Endothelial cell of umbilical vein (primary cell): ENCODE measurements around the gene SLIRP. TPM values are rescaled to one million over a fixed set of nuclear protein-coding genes. Genes with fewer than 3 reads are reported as not detected.

ENCODE experiments used
- BruUV-seq: library from RNA; stranded (reverse); fragments of 400-500 nt; replicated peaks from 2 replicates; lab custom pipeline; 2021; lab: Mats Ljungman, UMichigan
- CTCF ChIA-PET: fragments of 300-600, 350-600 bp; sonication (Branson Sonifier 250); formaldehyde crosslinking; loops from one replicate; lab custom pipeline; 2021; ENCODE audit warnings: antibody characterized with exemption, inconsistent platforms; lab: Charles Lee
- POLR2A ChIA-PET: fragments of 300-600, 350-600 bp; sonication (Branson Sonifier 250); formaldehyde crosslinking; loops from one replicate; lab custom pipeline; 2021; ENCODE audit warnings: antibody characterized with exemption, inconsistent platforms; lab: Charles Lee
- DNase-seq: peaks from one replicate; pipeline ENCODE4 v3.0.0-alpha.2; 2011; ENCODE audit warnings: low read depth, low spot score
- FAIRE-seq: peaks from 2 replicates; lab custom pipeline; 2011; peaks lifted over from hg19 to GRCh38; lab: Jason Lieb, UNC
- H2AFZ ChIP-seq: 2 replicates; pipeline ENCODE4 v1.6.0; 2012; ENCODE audit warnings: low read depth, low read length, control low read depth, inconsistent platforms
- H3K27ac ChIP-seq: 2 replicates; pipeline ENCODE4 v1.5.1; 2011; ENCODE audit warnings: low read depth, mild to moderate bottlenecking, control low read depth, low read length, moderate library complexity; ENCODE audit not compliant: insufficient read depth
- H3K27me3 ChIP-seq, 2 experiments: 2 replicates each; pipeline versions ENCODE4 v1.6.0 to v1.6.1; 2011; ENCODE audit warnings: low read length in 2 of 2, mixed read lengths in 1 of 2; ENCODE audit not compliant: control insufficient read depth in 2 of 2, insufficient read depth in 2 of 2
- H3K36me3 ChIP-seq, 2 experiments: 2 replicates in 1 of 2; 3 replicates in 1 of 2; pipeline ENCODE4 v1.5.1; 2011; ENCODE audit warnings: low read length in 2 of 2, mild to moderate bottlenecking in 1 of 2, moderate library complexity in 1 of 2; ENCODE audit not compliant: control insufficient read depth in 2 of 2, insufficient read depth in 2 of 2; ENCODE audit errors: extremely low read depth in 1 of 2
- H3K4me1 ChIP-seq: 3 replicates; pipeline ENCODE4 v1.5.1; 2011; ENCODE audit warnings: mild to moderate bottlenecking, low read length; ENCODE audit not compliant: control insufficient read depth, insufficient read depth; ENCODE audit errors: extremely low read depth
- H3K4me2 ChIP-seq: 2 replicates; pipeline ENCODE4 v1.6.1; 2011; ENCODE audit warnings: low read length, control low read depth, mixed read lengths; ENCODE audit not compliant: insufficient read depth
- H3K4me3 ChIP-seq, 3 experiments: fragments of 200-600 bp in 1 of 3; sonication (generic), shearing (Covaris generic) in 1 of 3; replicated peaks in 1 of 3; 2 replicates each; pipeline ENCODE4 v1.5.1; 2011 to 2016; ENCODE audit warnings: control low read depth in 3 of 3, low read length in 3 of 3, mild to moderate bottlenecking in 2 of 3, inconsistent platforms in 1 of 3, low read depth in 1 of 3, moderate library complexity in 1 of 3; ENCODE audit not compliant: insufficient read depth in 1 of 3
- H3K79me2 ChIP-seq: 2 replicates; pipeline ENCODE4 v1.6.0; 2012; ENCODE audit warnings: low read length, inconsistent platforms; ENCODE audit not compliant: control insufficient read depth, insufficient read depth
- H3K9ac ChIP-seq: replicated peaks from 2 replicates; pipeline ENCODE3; 2011; ENCODE audit warnings: low read length, control low read depth; ENCODE audit not compliant: insufficient read depth; ENCODE audit errors: extremely low read depth
- H3K9me1 ChIP-seq: replicated peaks from 3 replicates; pipeline ENCODE4 v1.6.0; 2011; ENCODE audit warnings: mild to moderate bottlenecking, low read length; ENCODE audit not compliant: control insufficient read depth, insufficient read depth; ENCODE audit errors: extremely low read depth
- H3K9me3 ChIP-seq: replicated peaks from 2 replicates; pipeline ENCODE4 v1.5.1; 2012; ENCODE audit warnings: low read length, inconsistent platforms; ENCODE audit not compliant: control insufficient read depth, insufficient read depth
- H4K20me1 ChIP-seq: replicated peaks from 2 replicates; pipeline ENCODE3; 2011; ENCODE audit warnings: mild to moderate bottlenecking, low read length; ENCODE audit not compliant: control insufficient read depth, insufficient read depth; ENCODE audit errors: extremely low read depth
- EZH2 ChIP-seq: IDR thresholded peaks from 2 replicates; pipeline ENCODE4 v1.6.1; 2012; ENCODE audit warnings: borderline replicate concordance, low read depth, mild to moderate bottlenecking, moderate library complexity, low read length, inconsistent platforms; ENCODE audit not compliant: severe bottlenecking
- FOS ChIP-seq: IDR thresholded peaks from 2 replicates; pipeline ENCODE4 v1.6.1; 2011; ENCODE audit warnings: mild to moderate bottlenecking, low read length, moderate library complexity, borderline replicate concordance; ENCODE audit not compliant: insufficient read depth
- GATA2 ChIP-seq: IDR thresholded peaks from 2 replicates; pipeline ENCODE4 v1.7.0; 2011; ENCODE audit warnings: low read depth, mild to moderate bottlenecking, moderate library complexity, mixed read lengths, low read length; ENCODE audit not compliant: insufficient read length, insufficient read depth
- JUN ChIP-seq: IDR thresholded peaks from 2 replicates; pipeline ENCODE4 v1.6.1; 2011; ENCODE audit warnings: borderline replicate concordance, low read depth; ENCODE audit not compliant: insufficient read length, insufficient read depth
- MAX ChIP-seq: IDR thresholded peaks from 2 replicates; pipeline ENCODE4 v1.6.1; 2011; ENCODE audit not compliant: insufficient read depth, insufficient read length
- MYC ChIP-seq: IDR thresholded peaks from one replicate; pipeline ENCODE4 v1.6.1; 2011; ENCODE audit warnings: mild to moderate bottlenecking, low read depth, low read length
- POLR2A ChIP-seq: IDR thresholded peaks from 2 replicates; pipeline ENCODE4 v1.6.1; 2012; ENCODE audit warnings: low read depth, mild to moderate bottlenecking, control low read depth, low read length
- POLR2AphosphoS5 ChIP-seq: IDR thresholded peaks from 2 replicates; pipeline ENCODE4 v1.6.1; 2012; ENCODE audit warnings: low read depth, mild to moderate bottlenecking, control low read depth, low read length, moderate library complexity; ENCODE audit not compliant: insufficient read depth
- dilution Hi-C: fragments of 300-500 bp; cut with MboI; formaldehyde crosslinking; loops from one replicate; pipeline ENCODE4 v1.15.0; 2019; ENCODE audit warnings: low sequenced_read_pairs; ENCODE audit not compliant: extremely low pct_ligation_motif_present
- intact Hi-C: fragments of 100-400 bp; cut with micrococcal nuclease; formaldehyde crosslinking; loops from one replicate; pipeline ENCODE4 v1.10.0; 2022
- polyA plus RNA-seq, 4 experiments: library from polyadenylated mRNA; depleted of rRNA in 3 of 4; stranded (reverse) in 3 of 4; unstranded in 1 of 4; fragments of >200 nt; gene quantifications; 2 replicates each; pipeline versions ENCODE4 v1.2.1 to v1.2.3, GENCODE V29; 2011 to 2012; ENCODE audit warnings: missing spikeins in 1 of 4
- total RNA-seq: library from RNA; stranded (reverse); gene quantifications from 2 replicates; pipeline ENCODE4 v1.2.3, GENCODE V29; 2021
- TF ChIP-seq, protein P1 (sequence below), 2 donors: IDR thresholded peaks; 1 replicate in 1 of 2; 2 replicates in 1 of 2; pipeline ENCODE4 v1.5.1; 2011; ENCODE audit warnings: low read length in 2 of 2, mild to moderate bottlenecking in 2 of 2, moderate library complexity in 2 of 2, control low read depth in 1 of 2, inconsistent platforms in 1 of 2, low read depth in 1 of 2; ENCODE audit not compliant: insufficient read depth in 1 of 2; ENCODE audit errors: extremely low read depth in 1 of 2

SLIRP gene
- total and polyA plus RNA-seq, 2 donors (not counting 3 experiments of a cell fraction or from before 2014, with no cell fraction given), result 144 to 160 TPM

- intact Hi-C loops, result no loop called here
Measured at GRCh38 chr14:77663293-77663692, 44.6 kb upstream of the SLIRP start.

More at GRCh38 chr14:77663293-77663692, 44.6 kb upstream of the SLIRP start:
- ChIA-PET POLR2A (no interaction called here), CTCF (no interaction called here)
- no peak for FAIRE-seq
- dilution Hi-C loops, result no loop called here
- no peak overlapping the region for H3K9ac ChIP-seq
- DNase-seq, result peak; percentile 18
- no peak overlapping the region for H3K4me3 ChIP-seq
- H3K4me2 ChIP-seq, result no peak overlapping the region
- H4K20me1 ChIP-seq, result no peaks in the 10 kb centered on the region
- TF ChIP-seq JUN (no peak), GATA2 (no peak), POLR2AphosphoS5 (no peak), EZH2 (no peak), POLR2A (no peak), MYC (no peak), FOS (no peak), MAX (no peak)
- TF ChIP-seq, protein P1, sequence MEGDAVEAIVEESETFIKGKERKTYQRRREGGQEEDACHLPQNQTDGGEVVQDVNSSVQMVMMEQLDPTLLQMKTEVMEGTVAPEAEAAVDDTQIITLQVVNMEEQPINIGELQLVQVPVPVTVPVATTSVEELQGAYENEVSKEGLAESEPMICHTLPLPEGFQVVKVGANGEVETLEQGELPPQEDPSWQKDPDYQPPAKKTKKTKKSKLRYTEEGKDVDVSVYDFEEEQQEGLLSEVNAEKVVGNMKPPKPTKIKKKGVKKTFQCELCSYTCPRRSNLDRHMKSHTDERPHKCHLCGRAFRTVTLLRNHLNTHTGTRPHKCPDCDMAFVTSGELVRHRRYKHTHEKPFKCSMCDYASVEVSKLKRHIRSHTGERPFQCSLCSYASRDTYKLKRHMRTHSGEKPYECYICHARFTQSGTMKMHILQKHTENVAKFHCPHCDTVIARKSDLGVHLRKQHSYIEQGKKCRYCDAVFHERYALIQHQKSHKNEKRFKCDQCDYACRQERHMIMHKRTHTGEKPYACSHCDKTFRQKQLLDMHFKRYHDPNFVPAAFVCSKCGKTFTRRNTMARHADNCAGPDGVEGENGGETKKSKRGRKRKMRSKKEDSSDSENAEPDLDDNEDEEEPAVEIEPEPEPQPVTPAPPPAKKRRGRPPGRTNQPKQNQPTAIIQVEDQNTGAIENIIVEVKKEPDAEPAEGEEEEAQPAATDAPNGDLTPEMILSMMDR (IDR thresholded peaks at IDR 0.05; ENCODE audit: extremely low read depth in 1 of 2, insufficient read depth in 1 of 2, low read depth in 1 of 2, low read length in 2 of 2), result no peak
- H2AFZ ChIP-seq, result no peak overlapping the region
- H3K9me3 ChIP-seq, result no peaks in the 10 kb centered on the region
- H3K27ac ChIP-seq, result no peak overlapping the region
- BruUV-seq, result no TSS peak
- H3K79me2 ChIP-seq, result no peaks in the 10 kb centered on the region
- no peaks in the 10 kb centered on the region for H3K36me3 ChIP-seq
- H3K27me3 ChIP-seq, result no peaks in the 10 kb centered on the region
- H3K4me1 ChIP-seq, result peaks cover 5% of the 10 kb centered on the region
- no peaks in the 10 kb centered on the region for H3K9me1 ChIP-seq
